Gastroesophageal sphincter (tissue), 3 donors: Measurements from ENCODE around the gene PAFAH1B1.

Source experiments
- EP300 ChIP-seq: sonication (generic); formaldehyde crosslinking; IDR thresholded peaks from one replicate; pipeline ENCODE4 v1.6.1; 2017; ENCODE audit warnings: antibody characterized with exemption, mild to moderate bottlenecking
- POLR2A ChIP-seq, 2 donors: fragments of 450-650 bp; IDR thresholded peaks; one replicate each; pipeline ENCODE4 v1.6.1; 2017; ENCODE audit warnings: antibody characterized with exemption in 2 of 2, mild to moderate bottlenecking in 2 of 2, moderate library complexity in 1 of 2
- POLR2AphosphoS5 ChIP-seq: sonication (generic); formaldehyde crosslinking; IDR thresholded peaks from one replicate; pipeline ENCODE4 v1.6.1; 2017; ENCODE audit warnings: antibody characterized with exemption
- TF ChIP-seq, protein P1 (sequence below), 4 experiments: fragments of 200-600 bp in 2 of 4; fragments of 450-650 bp in 2 of 4; sonication (generic) in 1 of 4; IDR thresholded peaks; one replicate each; pipeline ENCODE4 v1.5.1; 2017 to 2019; ENCODE audit warnings: antibody characterized with exemption in 4 of 4, mild to moderate bottlenecking in 2 of 4, moderate library complexity in 2 of 4

DNA sequence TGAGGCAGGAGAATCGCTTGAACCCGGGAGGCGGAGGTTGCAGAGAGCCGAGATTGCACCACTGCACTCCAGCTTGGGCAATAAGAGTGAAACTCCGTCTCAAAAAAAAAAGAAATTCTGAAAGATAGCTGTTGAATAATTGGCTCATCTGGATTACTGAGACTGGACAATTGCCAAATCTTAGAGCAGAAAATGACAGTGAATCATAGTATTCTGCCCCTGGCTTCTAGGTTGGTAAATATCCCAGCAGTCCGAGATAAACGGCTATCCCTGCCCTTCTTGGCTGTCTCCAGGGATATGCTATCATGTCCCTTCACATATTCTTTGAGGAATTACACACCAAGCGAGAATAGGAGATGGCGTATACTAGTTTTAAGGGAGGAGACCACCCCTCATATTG lies 46.3 kb upstream of the PAFAH1B1 start:
- TF ChIP-seq, protein P1, sequence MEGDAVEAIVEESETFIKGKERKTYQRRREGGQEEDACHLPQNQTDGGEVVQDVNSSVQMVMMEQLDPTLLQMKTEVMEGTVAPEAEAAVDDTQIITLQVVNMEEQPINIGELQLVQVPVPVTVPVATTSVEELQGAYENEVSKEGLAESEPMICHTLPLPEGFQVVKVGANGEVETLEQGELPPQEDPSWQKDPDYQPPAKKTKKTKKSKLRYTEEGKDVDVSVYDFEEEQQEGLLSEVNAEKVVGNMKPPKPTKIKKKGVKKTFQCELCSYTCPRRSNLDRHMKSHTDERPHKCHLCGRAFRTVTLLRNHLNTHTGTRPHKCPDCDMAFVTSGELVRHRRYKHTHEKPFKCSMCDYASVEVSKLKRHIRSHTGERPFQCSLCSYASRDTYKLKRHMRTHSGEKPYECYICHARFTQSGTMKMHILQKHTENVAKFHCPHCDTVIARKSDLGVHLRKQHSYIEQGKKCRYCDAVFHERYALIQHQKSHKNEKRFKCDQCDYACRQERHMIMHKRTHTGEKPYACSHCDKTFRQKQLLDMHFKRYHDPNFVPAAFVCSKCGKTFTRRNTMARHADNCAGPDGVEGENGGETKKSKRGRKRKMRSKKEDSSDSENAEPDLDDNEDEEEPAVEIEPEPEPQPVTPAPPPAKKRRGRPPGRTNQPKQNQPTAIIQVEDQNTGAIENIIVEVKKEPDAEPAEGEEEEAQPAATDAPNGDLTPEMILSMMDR (IDR thresholded peaks at IDR 0.05): no peak
- TF ChIP-seq POLR2A (IDR thresholded peaks at IDR 0.05) (no peak), EP300 (no peak), POLR2AphosphoS5 (no peak)
